Measurements from ENCODE around the gene DHRSX. TPM values are rescaled to one million over a fixed set of nuclear protein-coding genes. Genes with fewer than 3 reads are reported as not detected.

Gene DHRSX
- polyA plus RNA-seq, 1 donor from 2014 or later: 15.7 TPM

DNA sequence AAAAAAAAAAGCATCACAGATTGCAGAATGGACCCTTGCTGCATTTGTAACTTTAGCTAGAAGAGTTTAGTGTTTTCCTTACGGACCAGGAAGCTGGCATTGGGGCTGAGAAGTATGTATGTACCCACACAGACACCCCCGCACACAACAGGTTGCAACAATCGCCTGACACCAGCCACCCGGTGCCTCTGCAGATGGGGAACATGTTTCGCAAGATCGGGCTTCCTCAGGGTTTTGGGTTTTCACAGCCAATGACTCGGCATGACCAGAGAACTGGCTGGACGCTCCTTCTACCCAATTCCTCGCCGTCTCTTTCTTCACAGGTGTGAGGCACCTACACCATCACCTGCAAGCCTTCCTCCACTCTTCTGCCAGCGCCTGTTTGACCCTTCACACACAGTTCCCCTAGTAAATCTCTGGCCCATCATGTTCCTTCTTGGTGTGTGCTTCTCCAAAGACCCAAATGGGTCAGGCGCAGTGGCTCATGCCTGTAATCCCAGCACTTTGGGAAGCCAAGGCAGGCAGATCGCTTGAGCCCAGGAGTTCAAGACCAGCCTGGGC, 70.4 kb downstream of the DHRSX start:
- TF ChIP-seq POLR2AphosphoS5 (IDR thresholded peaks at IDR 0.05) (no peak), TAF1 (IDR thresholded peaks at IDR 0.05; ENCODE audit: low read depth) (no peak), EZH2 (IDR thresholded peaks at IDR 0.05; ENCODE audit: borderline replicate concordance, insufficient read depth, low read length, poor library complexity, severe bottlenecking) (no peak), EP300 (conservative IDR thresholded peaks at IDR 0.05; ENCODE audit: poor library complexity, severe bottlenecking) (no peak), SMC3 (conservative IDR thresholded peaks at IDR 0.05; ENCODE audit: poor library complexity) (no peak), RAD21 (conservative IDR thresholded peaks at IDR 0.05) (no peak), MXI1 (conservative IDR thresholded peaks at IDR 0.05; ENCODE audit: poor library complexity, severe bottlenecking) (no peak)
- TF ChIP-seq, protein P1, sequence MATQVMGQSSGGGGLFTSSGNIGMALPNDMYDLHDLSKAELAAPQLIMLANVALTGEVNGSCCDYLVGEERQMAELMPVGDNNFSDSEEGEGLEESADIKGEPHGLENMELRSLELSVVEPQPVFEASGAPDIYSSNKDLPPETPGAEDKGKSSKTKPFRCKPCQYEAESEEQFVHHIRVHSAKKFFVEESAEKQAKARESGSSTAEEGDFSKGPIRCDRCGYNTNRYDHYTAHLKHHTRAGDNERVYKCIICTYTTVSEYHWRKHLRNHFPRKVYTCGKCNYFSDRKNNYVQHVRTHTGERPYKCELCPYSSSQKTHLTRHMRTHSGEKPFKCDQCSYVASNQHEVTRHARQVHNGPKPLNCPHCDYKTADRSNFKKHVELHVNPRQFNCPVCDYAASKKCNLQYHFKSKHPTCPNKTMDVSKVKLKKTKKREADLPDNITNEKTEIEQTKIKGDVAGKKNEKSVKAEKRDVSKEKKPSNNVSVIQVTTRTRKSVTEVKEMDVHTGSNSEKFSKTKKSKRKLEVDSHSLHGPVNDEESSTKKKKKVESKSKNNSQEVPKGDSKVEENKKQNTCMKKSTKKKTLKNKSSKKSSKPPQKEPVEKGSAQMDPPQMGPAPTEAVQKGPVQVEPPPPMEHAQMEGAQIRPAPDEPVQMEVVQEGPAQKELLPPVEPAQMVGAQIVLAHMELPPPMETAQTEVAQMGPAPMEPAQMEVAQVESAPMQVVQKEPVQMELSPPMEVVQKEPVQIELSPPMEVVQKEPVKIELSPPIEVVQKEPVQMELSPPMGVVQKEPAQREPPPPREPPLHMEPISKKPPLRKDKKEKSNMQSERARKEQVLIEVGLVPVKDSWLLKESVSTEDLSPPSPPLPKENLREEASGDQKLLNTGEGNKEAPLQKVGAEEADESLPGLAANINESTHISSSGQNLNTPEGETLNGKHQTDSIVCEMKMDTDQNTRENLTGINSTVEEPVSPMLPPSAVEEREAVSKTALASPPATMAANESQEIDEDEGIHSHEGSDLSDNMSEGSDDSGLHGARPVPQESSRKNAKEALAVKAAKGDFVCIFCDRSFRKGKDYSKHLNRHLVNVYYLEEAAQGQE (IDR thresholded peaks at IDR 0.05; ENCODE audit: borderline replicate concordance): no peak
- TF ChIP-seq, protein P2, sequence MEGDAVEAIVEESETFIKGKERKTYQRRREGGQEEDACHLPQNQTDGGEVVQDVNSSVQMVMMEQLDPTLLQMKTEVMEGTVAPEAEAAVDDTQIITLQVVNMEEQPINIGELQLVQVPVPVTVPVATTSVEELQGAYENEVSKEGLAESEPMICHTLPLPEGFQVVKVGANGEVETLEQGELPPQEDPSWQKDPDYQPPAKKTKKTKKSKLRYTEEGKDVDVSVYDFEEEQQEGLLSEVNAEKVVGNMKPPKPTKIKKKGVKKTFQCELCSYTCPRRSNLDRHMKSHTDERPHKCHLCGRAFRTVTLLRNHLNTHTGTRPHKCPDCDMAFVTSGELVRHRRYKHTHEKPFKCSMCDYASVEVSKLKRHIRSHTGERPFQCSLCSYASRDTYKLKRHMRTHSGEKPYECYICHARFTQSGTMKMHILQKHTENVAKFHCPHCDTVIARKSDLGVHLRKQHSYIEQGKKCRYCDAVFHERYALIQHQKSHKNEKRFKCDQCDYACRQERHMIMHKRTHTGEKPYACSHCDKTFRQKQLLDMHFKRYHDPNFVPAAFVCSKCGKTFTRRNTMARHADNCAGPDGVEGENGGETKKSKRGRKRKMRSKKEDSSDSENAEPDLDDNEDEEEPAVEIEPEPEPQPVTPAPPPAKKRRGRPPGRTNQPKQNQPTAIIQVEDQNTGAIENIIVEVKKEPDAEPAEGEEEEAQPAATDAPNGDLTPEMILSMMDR (IDR thresholded peaks at IDR 0.05; ENCODE audit: poor library complexity, severe bottlenecking): no peak
- Histone ChIP-seq H3K9ac (ENCODE audit: low read length) (no peak overlapping the region), H3K4me3 (ENCODE audit: low read length) (no peak overlapping the region), H2AFZ (ENCODE audit: low read depth, low read length) (no peak overlapping the region), H3K27me3 (ENCODE audit: insufficient read depth, low read depth, low read length) (no peaks in the 10 kb centered on the region), H3F3A (ENCODE audit: insufficient read depth, low read length, poor library complexity, severe bottlenecking) (no peaks in the 10 kb centered on the region), H3K27ac (ENCODE audit: low read length) (no peak overlapping the region), H3K4me2 (ENCODE audit: low read length) (no peak overlapping the region), H3K9me2 (ENCODE audit: insufficient read depth, low read length) (no peaks in the 10 kb centered on the region), H3K79me2 (replicated peaks; ENCODE audit: insufficient read depth, low read length) (no peaks in the 10 kb centered on the region), H3K36me3 (ENCODE audit: insufficient read depth, low read length) (no peaks in the 10 kb centered on the region), H4K20me1 (ENCODE audit: insufficient read depth) (no peaks in the 10 kb centered on the region), H3K9me3 (ENCODE audit: low read length) (no peaks in the 10 kb centered on the region)

DNA sequence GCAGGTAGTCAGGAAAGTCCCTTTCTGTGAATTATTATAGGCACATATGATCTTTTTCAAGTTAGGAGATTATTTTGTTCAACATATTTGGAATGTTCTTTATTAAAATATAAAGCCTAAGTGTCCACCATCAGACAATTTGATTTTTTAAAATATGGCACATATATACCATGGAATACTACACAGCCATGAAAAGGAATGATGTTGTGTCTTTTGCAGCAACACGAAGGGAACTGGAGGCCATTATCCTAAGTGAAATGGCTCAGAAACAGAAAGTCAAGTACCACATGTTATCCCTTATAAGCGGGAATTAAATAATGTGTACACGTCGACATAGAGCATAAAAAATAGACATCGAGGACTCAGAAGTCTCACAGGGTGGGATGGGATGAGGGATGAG, 73.0 kb downstream of the DHRSX start:
- Histone ChIP-seq H2AFZ (ENCODE audit: low read depth, low read length) (no peak overlapping the region), H3K36me3 (ENCODE audit: insufficient read depth, low read length) (no peaks in the 10 kb centered on the region), H3K9me3 (ENCODE audit: low read length) (no peaks in the 10 kb centered on the region), H4K20me1 (ENCODE audit: insufficient read depth) (no peaks in the 10 kb centered on the region), H3K27ac (ENCODE audit: low read length) (no peak overlapping the region), H3K9ac (ENCODE audit: low read length) (no peak overlapping the region), H3K4me2 (ENCODE audit: low read length) (no peak overlapping the region), H3K9me2 (ENCODE audit: insufficient read depth, low read length) (no peaks in the 10 kb centered on the region), H3K4me3 (ENCODE audit: low read length) (no peak overlapping the region), H3F3A (ENCODE audit: insufficient read depth, low read length, poor library complexity, severe bottlenecking) (no peaks in the 10 kb centered on the region), H3K79me2 (replicated peaks; ENCODE audit: insufficient read depth, low read length) (no peaks in the 10 kb centered on the region), H3K27me3 (ENCODE audit: insufficient read depth, low read depth, low read length) (no peaks in the 10 kb centered on the region)
- TF ChIP-seq, protein P1 (IDR thresholded peaks at IDR 0.05; ENCODE audit: borderline replicate concordance): no peak
- no peak for TF ChIP-seq POLR2AphosphoS5 (IDR thresholded peaks at IDR 0.05)
- no peak for TF ChIP-seq SMC3 (conservative IDR thresholded peaks at IDR 0.05; ENCODE audit: poor library complexity)
- TF ChIP-seq TAF1 (IDR thresholded peaks at IDR 0.05; ENCODE audit: low read depth): no peak
- no peak for TF ChIP-seq RAD21 (conservative IDR thresholded peaks at IDR 0.05)

Measured in neural cell (in vitro differentiated cells).